NCI-H69 (cell line): ENCODE results near the gene XPR1.

Source experiments
- DNase-seq: peaks from one replicate; lab custom pipeline; 2025; lab: John Stamatoyannopoulos, UW

XPR1 gene

GRCh38 chr1:180916771-180917170 lies 284.9 kb downstream of the XPR1 start:
- DNase-seq, result no peak

GRCh38 chr1:180917306-180918065 lies 285.7 kb downstream of the XPR1 start:
- DNase-seq, result peak; percentile 37

- no peak for DNase-seq
Observed at GRCh38 chr1:180918519-180918918, 286.7 kb downstream of the XPR1 start.

GRCh38 chr1:180919183-180919700 lies 287.4 kb downstream of the XPR1 start:
- DNase-seq, result no peak

- no peak for DNase-seq
Observed at GRCh38 chr1:180920193-180920592, 288.4 kb downstream of the XPR1 start.

GRCh38 chr1:180920702-180921101 lies 288.9 kb downstream of the XPR1 start:
- peak; percentile 36 for DNase-seq

- no peak for DNase-seq
Observed at GRCh38 chr1:180921386-180921785, 289.6 kb downstream of the XPR1 start.

GRCh38 chr1:180921891-180922630 lies 290.2 kb downstream of the XPR1 start:
- no peak for DNase-seq

GRCh38 chr1:180922631-180923015 lies 290.8 kb downstream of the XPR1 start:
- no peak for DNase-seq

GRCh38 chr1:180923021-180923841 lies 291.4 kb downstream of the XPR1 start:
- DNase-seq, result peak; percentile 72

GRCh38 chr1:180923887-180924286 lies 292.1 kb downstream of the XPR1 start:
- no peak for DNase-seq

GRCh38 chr1:180924939-180925338 lies 293.1 kb downstream of the XPR1 start:
- DNase-seq, result peak; percentile 43

GRCh38 chr1:180925471-180926051 lies 293.7 kb downstream of the XPR1 start:
- peak; percentile 57 for DNase-seq

GRCh38 chr1:180926164-180926981 lies 294.6 kb downstream of the XPR1 start:
- peak; percentile 99 for DNase-seq

GRCh38 chr1:180927348-180927747 lies 295.5 kb downstream of the XPR1 start:
- peak; percentile 85 for DNase-seq

GRCh38 chr1:180927841-180928240 lies 296.0 kb downstream of the XPR1 start:
- peak; percentile 98 for DNase-seq

GRCh38 chr1:180928331-180929230 lies 296.8 kb downstream of the XPR1 start:
- peak; percentile 98 for DNase-seq

GRCh38 chr1:180929389-180929788 lies 297.6 kb downstream of the XPR1 start:
- DNase-seq, result peak; percentile 24

- DNase-seq, result peak; percentile 99
Observed at GRCh38 chr1:180930687-180931086, 298.9 kb downstream of the XPR1 start.

- peak; percentile 37 for DNase-seq
Observed at GRCh38 chr1:180931529-180931928, 299.7 kb downstream of the XPR1 start.
